ENCODE results near the gene RAPGEF2.

The RAPGEF2 gene

DNA sequence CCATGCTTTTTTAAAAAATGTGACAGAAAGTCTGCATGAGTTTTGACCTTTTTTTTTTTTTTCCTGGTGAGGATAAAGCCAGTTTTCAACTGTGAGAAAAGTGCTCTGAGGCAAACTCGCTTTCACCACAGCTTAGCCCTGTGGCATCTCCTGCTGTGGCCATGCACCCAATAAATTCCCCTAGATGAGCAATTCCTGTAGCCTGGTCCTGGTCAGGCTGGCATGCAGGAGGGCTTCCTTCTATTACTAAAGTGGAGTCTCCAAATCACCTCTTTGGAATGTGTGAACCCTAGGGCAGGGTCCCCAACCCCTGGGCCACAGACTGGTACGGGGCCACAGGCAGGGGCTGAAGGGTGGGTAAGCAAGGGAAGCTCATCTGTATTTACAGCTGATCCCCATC lies 265.4 kb downstream of the RAPGEF2 start:
- H3K4me3 ChIP-seq (ENCODE audit: low read depth, low read length): no peak overlapping the region
- TF ChIP-seq POLR2A (IDR thresholded peaks at IDR 0.05; ENCODE audit: extremely low read depth, insufficient read length): no peak
- TF ChIP-seq, protein P1, sequence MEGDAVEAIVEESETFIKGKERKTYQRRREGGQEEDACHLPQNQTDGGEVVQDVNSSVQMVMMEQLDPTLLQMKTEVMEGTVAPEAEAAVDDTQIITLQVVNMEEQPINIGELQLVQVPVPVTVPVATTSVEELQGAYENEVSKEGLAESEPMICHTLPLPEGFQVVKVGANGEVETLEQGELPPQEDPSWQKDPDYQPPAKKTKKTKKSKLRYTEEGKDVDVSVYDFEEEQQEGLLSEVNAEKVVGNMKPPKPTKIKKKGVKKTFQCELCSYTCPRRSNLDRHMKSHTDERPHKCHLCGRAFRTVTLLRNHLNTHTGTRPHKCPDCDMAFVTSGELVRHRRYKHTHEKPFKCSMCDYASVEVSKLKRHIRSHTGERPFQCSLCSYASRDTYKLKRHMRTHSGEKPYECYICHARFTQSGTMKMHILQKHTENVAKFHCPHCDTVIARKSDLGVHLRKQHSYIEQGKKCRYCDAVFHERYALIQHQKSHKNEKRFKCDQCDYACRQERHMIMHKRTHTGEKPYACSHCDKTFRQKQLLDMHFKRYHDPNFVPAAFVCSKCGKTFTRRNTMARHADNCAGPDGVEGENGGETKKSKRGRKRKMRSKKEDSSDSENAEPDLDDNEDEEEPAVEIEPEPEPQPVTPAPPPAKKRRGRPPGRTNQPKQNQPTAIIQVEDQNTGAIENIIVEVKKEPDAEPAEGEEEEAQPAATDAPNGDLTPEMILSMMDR (IDR thresholded peaks at IDR 0.05; ENCODE audit: low read depth, low read length): no peak
- TF ChIP-seq, protein P2, sequence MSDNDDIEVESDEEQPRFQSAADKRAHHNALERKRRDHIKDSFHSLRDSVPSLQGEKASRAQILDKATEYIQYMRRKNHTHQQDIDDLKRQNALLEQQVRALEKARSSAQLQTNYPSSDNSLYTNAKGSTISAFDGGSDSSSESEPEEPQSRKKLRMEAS (IDR thresholded peaks at IDR 0.05; ENCODE audit: low read depth, low read length): no peak
- TF ChIP-seq MYC (IDR thresholded peaks at IDR 0.05; ENCODE audit: low read depth, low read length): no peak
- no peak for DNase-seq (ENCODE audit: low read depth)

DNA sequence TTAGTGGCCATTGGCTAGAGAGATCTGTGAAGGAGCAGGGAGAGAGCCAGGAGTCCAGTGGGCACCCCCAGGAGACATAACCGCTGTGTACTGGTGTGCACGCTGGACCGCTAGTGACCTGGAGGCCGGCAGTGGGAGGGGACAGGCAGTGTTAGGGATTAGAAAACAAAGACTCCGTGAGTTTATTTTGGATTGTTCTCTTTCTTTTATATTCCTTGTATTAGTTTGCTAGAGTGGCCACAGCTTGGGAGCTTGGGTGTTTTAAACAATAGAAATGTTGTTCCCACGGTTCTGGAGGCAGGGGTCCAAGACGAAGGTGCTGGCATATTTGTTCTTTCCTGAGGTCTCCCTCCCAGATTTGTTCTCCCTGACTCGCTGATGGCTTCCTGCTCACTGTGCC lies 266.4 kb downstream of the RAPGEF2 start:
- no peak for DNase-seq (ENCODE audit: low read depth)
- H3K4me3 ChIP-seq (ENCODE audit: low read depth, low read length): no peak overlapping the region
- TF ChIP-seq MYC (IDR thresholded peaks at IDR 0.05; ENCODE audit: low read depth, low read length): no peak
- TF ChIP-seq, protein P2 (IDR thresholded peaks at IDR 0.05; ENCODE audit: low read depth, low read length): no peak
- TF ChIP-seq POLR2A (IDR thresholded peaks at IDR 0.05; ENCODE audit: extremely low read depth, insufficient read length): no peak
- TF ChIP-seq, protein P1 (IDR thresholded peaks at IDR 0.05; ENCODE audit: low read depth, low read length): no peak

DNA sequence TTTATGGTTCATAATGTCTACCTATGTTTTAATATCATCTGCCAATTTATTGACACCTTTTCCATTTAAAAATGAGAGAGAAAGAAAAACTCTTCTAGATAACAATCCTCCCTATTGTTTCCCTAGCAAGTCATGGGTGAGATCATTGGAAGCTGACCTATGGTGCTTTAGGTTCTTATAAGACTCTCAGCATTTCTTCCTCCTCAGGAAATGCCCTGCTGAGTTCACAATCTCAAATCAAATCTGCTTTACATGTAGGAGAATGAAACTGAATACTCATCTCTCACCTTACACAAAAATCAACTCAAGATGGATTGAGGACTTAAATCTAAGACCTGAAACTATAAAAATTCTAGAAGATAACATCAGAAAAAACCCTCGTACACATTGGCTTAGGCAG lies 267.4 kb downstream of the RAPGEF2 start:
- DNase-seq (ENCODE audit: low read depth): no peak
- no peak overlapping the region for H3K4me3 ChIP-seq (ENCODE audit: low read depth, low read length)
- TF ChIP-seq MYC (IDR thresholded peaks at IDR 0.05; ENCODE audit: low read depth, low read length): no peak
- no peak for TF ChIP-seq POLR2A (IDR thresholded peaks at IDR 0.05; ENCODE audit: extremely low read depth, insufficient read length)
- TF ChIP-seq, protein P1 (IDR thresholded peaks at IDR 0.05; ENCODE audit: low read depth, low read length): no peak
- TF ChIP-seq, protein P2 (IDR thresholded peaks at IDR 0.05; ENCODE audit: low read depth, low read length): no peak

DNA sequence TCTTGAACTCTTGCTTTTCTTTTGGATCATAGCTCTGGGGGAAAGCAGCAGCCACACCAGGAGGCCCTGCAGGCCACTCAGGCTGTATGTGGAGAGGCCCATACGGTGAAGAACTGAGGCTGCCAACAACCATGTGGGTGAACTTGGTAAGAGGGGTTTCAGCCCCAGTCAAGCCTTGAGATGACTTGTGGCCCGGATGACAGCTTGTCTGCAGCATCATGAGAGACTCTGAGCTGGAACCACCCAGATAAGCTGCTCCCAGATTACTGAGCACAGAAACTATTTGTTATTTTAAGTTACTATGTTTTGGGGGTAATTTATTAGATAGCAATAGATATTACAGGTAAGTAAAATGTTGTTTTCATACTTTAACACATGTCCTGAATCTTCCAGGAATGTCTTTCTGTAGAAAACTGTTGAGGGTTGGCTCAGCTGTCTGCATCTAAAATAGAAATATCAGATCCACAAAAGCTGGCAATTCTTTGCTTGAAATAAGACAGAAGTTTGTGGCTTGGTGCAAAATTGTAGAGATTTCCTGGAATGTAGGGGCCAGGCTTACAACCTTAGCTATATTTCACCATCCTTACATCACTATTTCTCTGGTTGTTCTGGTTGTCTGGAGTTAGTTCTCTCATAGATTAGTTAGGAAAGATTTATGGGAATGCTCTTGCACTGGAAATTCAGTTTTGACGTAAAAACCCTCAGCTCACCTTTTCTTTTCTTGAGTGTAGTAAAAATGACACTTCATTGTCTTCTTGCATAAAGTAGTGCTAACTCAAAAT lies 272.1 kb downstream of the RAPGEF2 start:
- no peak for DNase-seq (ENCODE audit: low read depth)
- TF ChIP-seq, protein P2 (IDR thresholded peaks at IDR 0.05; ENCODE audit: low read depth, low read length): no peak
- no peak for TF ChIP-seq MYC (IDR thresholded peaks at IDR 0.05; ENCODE audit: low read depth, low read length)
- TF ChIP-seq, protein P1 (IDR thresholded peaks at IDR 0.05; ENCODE audit: low read depth, low read length): no peak
- no peak for TF ChIP-seq POLR2A (IDR thresholded peaks at IDR 0.05; ENCODE audit: extremely low read depth, insufficient read length)
- no peak overlapping the region for H3K4me3 ChIP-seq (ENCODE audit: low read depth, low read length)

DNA sequence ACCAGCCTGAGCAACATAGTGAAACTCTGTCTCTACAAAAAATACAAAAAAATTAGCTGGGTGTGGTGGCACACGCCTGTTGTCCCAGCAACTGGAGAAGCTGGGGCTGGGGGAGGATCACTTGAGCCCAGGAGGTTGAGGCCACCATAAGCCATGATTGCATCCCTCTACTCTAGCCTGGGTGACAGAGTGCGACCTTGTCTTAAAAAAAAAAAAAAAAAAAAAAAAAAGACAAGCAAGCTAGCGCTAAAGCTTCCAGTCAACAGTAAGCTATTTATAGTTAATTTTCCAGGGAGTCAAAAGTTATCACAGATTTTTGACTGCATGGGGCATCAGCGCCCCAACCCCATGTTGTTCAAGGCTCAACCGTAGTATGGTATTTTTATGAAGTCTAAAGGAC lies 273.4 kb downstream of the RAPGEF2 start:
- TF ChIP-seq POLR2A (IDR thresholded peaks at IDR 0.05; ENCODE audit: extremely low read depth, insufficient read length): no peak
- no peak for TF ChIP-seq MYC (IDR thresholded peaks at IDR 0.05; ENCODE audit: low read depth, low read length)
- TF ChIP-seq, protein P2 (IDR thresholded peaks at IDR 0.05; ENCODE audit: low read depth, low read length): no peak
- TF ChIP-seq, protein P1 (IDR thresholded peaks at IDR 0.05; ENCODE audit: low read depth, low read length): no peak
- DNase-seq (ENCODE audit: low read depth): no peak
- no peak overlapping the region for H3K4me3 ChIP-seq (ENCODE audit: low read depth, low read length)

Measured in NB4 (cell line).